GM19238 (cell line): ENCODE measurements around the gene NPSR1.
"Not testable (repeated sequence)": the region's sequence is repeated elsewhere in the genome, so short reads cannot be mapped to it uniquely, and the experiment has no call there.

Source experiments
- DNase-seq: peaks from one replicate; pipeline ENCODE4 v3.0.0; 2011; ENCODE audit warnings: low spot score; ENCODE audit not compliant: insufficient read length

NPSR1 gene

GRCh38 chr7:34757570-34758110 is 99.6 kb downstream of the NPSR1 start:
- no peak for DNase-seq

- DNase-seq, result no peak
Observed at GRCh38 chr7:34758111-34758601, 100.1 kb downstream of the NPSR1 start.

- no peak for DNase-seq
Observed at GRCh38 chr7:34759477-34760125, 101.6 kb downstream of the NPSR1 start.

GRCh38 chr7:34760271-34760670 is 102.3 kb downstream of the NPSR1 start:
- no peak for DNase-seq

- no peak for DNase-seq
Observed at GRCh38 chr7:34761206-34761605, 103.2 kb downstream of the NPSR1 start.

GRCh38 chr7:34761627-34762026 is 103.6 kb downstream of the NPSR1 start:
- no peak for DNase-seq

GRCh38 chr7:34762764-34763163 is 104.7 kb downstream of the NPSR1 start:
- DNase-seq, result no peak

GRCh38 chr7:34772296-34772938 is 114.4 kb downstream of the NPSR1 start:
- no peak for DNase-seq

GRCh38 chr7:34776748-34777358 is 118.8 kb downstream of the NPSR1 start:
- no peak for DNase-seq

- no peak for DNase-seq
Observed at GRCh38 chr7:34780546-34780945, 122.5 kb downstream of the NPSR1 start.

- DNase-seq, result no peak
Observed at GRCh38 chr7:34787586-34787985, 129.6 kb downstream of the NPSR1 start.

- no peak for DNase-seq
Observed at GRCh38 chr7:34806831-34807230, 148.8 kb downstream of the NPSR1 start.

GRCh38 chr7:34807548-34808340 is 149.7 kb downstream of the NPSR1 start:
- no peak for DNase-seq

GRCh38 chr7:34814203-34814842 is 156.3 kb downstream of the NPSR1 start:
- not testable (repeated sequence) for DNase-seq

GRCh38 chr7:34821932-34822558 is 164.0 kb downstream of the NPSR1 start:
- no peak for DNase-seq

GRCh38 chr7:34823650-34824258 is 165.7 kb downstream of the NPSR1 start:
- DNase-seq, result peak; percentile 35

GRCh38 chr7:34825221-34825620 is 167.2 kb downstream of the NPSR1 start:
- DNase-seq, result no peak

- DNase-seq, result no peak
Observed at GRCh38 chr7:34830390-34830789, 172.4 kb downstream of the NPSR1 start.

GRCh38 chr7:34831436-34831835 is 173.4 kb downstream of the NPSR1 start:
- DNase-seq, result no peak

GRCh38 chr7:34832020-34832419 is 174.0 kb downstream of the NPSR1 start:
- DNase-seq, result no peak
